ENCODE results near the gene PRKAR1B. TPM values are rescaled to one million over a fixed set of nuclear protein-coding genes. Genes with fewer than 3 reads are reported as not detected.
"Not testable (repeated sequence)": the region's sequence is repeated elsewhere in the genome, so short reads cannot be mapped to it uniquely, and the experiment has no call there.

The PRKAR1B gene
- total RNA-seq, 1 donor from 2014 or later = 16.5 TPM

DNA sequence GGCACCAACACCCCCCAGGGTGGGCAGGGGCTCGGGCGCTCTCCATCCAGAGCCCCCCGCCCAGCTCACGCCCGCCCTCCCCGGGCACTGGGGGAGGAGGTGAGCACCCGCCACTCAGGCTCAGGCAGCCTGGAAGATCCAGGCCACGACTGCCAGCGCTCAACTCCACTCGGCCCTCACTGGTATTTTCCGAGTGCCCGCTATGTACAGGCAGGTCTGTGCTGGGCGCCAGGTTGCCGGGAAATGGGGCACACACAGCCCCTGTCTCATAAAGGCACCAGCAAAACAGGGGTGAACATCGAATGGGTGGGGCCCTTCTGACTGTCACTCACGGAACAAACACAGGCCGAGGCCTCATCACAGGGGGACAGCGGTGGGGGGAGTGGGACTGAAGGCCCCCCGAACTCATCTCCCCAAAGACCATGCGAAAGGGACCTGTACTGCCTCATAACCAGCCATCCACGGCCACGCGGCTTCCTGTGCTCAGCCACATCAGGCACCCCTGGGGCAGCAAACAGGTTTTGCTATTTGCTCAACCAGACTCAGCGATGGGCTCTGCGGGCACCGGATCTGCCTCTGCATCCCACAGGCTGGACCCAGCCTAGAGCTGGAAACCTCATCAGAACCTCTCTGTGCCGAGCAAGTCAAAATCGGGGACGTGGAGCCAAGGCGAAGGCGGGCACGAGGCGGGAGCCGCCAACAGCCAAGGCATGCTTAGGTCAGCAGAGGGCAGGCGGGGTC is 99.2 kb downstream of the PRKAR1B start:
- ATAC-seq (ENCODE audit: poor library complexity) (no peak), DNase-seq (no peak)
- intact Hi-C loops (cut with DNase I) = no loop called here

DNA sequence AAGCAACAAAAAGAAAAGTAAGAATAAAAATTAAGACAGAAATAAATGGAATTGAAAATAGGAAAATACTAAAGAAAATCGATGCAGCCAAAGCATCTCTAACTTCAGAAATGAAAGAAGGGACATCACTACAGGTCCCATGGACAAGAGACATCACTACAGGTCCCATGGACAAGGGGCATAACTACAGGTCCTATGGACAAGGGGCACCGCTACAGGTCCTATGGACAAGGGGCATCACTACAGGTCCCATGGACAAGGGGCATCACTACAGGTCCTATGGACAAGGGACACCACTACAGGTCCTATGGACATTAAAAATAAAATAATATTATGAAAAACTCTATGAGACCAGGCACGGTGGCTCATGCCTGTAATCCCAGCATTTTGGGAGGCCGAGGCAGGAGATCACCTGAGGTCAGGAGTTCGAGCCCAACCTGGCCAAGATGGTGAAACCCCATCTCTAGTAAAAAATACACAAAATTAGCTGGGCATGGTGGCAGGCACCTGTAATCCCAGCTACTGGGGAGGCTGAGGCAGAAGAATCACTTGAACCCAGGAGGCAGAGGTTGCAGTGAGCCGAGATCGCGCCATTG is 101.6 kb downstream of the PRKAR1B start:
- DNase-seq (no peak), ATAC-seq (ENCODE audit: poor library complexity) (no peak)
- intact Hi-C loops (cut with DNase I) = no loop called here

DNA sequence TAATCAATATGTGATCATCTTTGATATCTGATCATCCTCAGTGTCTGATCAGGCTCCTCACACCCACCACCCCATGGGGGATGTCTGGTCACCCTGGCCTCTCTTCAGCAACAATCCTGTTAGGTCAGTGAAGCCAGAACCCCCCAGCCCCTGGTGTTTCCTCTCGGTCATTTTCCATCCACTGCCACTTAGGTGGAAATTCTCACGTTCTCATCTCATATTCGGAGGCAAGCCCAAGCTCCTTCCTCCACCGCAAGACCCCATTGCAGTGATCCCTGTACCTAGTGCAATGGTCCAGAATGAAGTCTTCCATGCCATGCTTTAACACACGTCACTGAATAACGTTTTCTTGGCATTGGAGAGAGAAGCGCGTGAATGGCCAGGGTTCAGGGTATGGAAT is 103.6 kb downstream of the PRKAR1B start:
- ATAC-seq (ENCODE audit: poor library complexity) (no peak), DNase-seq (no peak)
- intact Hi-C loops (cut with DNase I) = no loop called here

DNA sequence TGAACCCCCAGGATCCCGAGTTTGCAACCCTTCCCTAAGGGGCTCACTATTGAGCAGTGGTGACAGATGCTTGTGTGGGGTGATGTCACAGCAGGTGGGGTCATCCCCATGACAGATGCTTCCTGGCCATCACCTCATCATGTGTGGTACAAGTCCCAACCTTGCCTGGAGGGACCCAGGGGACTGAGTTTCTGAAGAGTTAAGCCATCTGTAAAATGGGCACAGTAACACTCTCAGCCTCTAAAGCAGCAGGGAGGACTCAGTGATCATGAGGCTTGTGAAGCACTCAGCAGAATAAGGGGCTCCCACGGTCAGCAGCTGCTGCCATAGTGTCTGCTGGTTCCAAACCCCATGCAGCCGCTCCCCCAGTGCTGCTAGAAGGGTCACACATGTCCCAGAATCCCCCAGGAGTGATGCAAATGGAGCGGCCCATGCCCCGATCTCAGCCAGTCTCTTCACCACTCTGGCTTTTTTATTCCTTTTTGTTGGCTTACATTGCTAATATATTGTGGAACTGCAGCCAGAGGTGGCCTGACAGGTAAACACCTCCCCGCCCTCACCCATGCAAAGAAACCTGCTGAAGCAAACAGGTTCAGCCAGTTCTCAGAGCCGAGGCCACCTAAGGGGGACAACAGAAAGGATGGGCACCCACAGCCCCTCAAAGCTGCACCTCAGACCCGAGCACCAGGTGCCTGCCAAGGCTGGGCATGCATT is 105.4 kb downstream of the PRKAR1B start:
- DNase-seq (no peak), ATAC-seq (ENCODE audit: poor library complexity) (no peak)
- intact Hi-C loops (cut with DNase I) = no loop called here

DNA sequence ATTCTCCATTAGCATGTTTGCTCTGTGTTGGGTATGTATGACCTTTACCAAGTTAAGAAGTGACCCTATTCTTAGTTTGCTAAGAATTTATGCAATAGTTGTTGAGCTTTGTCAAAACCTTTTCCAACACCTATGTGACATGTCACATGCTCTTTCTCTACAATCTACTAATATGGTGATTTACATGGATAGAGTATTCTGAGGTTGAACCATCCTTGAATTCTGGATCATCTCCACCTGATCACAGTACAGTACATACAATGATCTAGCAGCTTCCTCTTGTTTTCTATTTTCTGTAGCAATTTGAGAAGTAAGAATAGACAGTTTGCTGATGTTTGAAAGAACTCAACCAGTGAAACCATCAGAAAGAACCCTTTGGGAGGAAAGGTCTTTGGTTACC is 106.2 kb downstream of the PRKAR1B start:
- ATAC-seq (ENCODE audit: poor library complexity) (no peak), DNase-seq (no peak)
- intact Hi-C loops (cut with DNase I) = no loop called here

DNA sequence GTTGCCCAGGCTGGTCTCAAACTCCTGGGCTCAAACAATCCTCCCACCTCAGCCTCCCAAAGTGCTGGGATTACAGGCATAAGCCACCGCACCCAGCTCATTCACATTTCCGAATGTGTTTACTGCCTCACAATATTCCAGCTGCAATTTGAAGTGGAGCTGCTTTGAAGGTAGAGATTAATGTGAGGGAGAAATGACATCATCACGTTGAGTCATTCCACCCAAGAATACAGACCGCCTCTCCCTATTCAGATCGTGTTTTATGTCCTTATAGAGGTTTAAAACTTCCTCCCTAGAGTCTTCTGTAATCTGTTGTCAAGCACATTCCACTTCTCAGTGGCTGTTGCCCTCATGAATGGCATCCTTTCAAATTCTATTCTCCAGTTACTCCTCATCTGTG is 107.0 kb downstream of the PRKAR1B start:
- ATAC-seq (ENCODE audit: poor library complexity) = no peak
- no peak for DNase-seq
- intact Hi-C loops (cut with DNase I) = no loop called here

DNA sequence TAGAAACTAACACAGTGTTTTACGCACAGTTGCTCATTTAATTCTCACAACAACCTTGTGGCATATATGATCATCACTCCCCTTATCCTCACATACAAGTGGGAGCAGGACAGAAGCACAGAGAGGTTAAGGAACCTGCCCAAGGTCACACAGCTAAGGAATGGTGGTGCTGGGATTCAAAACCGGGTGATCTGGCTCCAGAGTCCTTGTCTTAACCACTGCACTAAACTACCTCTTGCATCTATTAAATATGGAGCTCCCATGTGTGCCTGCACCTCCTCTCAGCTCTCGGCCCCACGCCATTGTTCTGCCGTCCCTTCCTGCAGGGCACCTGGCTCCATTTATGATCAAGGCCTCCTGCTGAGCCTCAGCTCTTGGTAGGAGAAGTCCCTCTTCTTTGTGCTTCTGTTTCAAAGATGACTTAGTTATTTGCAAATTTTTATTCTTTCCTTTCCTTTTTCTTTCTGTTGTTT is 107.7 kb downstream of the PRKAR1B start:
- ATAC-seq (ENCODE audit: poor library complexity) (no peak), DNase-seq (peak; percentile 31)
- intact Hi-C loops (cut with DNase I) = no loop called here

DNA sequence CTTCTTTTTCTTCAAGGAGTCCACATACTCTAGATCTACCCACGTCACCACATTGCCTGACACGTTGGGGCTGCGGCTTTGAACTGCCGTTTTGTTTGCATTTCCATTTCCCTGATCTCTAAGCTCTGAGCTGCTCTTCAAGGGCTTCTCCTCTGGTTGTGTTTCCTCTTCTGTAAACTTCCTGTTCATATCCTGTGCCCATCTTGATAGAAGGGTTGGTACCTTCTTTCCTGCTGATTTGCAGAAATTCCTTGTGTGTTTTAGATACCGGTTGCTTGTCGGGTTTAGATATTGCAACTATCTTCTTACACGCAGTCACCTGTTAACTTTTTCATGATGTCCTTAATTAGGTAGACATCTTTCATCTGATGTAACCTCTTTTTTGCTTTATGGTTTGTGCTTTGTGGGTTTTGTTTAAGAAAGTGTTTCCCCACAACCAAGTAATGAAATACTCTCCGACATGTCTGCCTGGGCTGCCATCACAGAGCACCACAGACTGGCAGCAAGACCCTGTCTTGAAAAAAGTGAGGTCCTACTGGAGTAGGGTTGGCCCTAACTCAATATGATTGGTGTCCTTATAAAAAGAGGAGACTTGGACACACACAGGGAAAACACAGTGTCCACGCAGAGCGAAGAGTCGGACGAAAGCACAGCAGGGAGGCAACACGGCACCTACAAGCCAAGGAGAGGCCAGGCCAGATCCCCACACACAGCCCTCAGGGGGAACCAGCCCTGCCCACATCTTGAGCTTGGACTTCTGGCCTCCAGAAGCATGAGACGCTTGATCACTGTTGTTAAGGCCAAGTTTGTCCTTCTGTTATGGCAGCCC is 108.3 kb downstream of the PRKAR1B start:
- DNase-seq = no peak
- intact Hi-C loops (cut with DNase I) = no loop called here
- ATAC-seq (ENCODE audit: poor library complexity) = peak; percentile 27

DNA sequence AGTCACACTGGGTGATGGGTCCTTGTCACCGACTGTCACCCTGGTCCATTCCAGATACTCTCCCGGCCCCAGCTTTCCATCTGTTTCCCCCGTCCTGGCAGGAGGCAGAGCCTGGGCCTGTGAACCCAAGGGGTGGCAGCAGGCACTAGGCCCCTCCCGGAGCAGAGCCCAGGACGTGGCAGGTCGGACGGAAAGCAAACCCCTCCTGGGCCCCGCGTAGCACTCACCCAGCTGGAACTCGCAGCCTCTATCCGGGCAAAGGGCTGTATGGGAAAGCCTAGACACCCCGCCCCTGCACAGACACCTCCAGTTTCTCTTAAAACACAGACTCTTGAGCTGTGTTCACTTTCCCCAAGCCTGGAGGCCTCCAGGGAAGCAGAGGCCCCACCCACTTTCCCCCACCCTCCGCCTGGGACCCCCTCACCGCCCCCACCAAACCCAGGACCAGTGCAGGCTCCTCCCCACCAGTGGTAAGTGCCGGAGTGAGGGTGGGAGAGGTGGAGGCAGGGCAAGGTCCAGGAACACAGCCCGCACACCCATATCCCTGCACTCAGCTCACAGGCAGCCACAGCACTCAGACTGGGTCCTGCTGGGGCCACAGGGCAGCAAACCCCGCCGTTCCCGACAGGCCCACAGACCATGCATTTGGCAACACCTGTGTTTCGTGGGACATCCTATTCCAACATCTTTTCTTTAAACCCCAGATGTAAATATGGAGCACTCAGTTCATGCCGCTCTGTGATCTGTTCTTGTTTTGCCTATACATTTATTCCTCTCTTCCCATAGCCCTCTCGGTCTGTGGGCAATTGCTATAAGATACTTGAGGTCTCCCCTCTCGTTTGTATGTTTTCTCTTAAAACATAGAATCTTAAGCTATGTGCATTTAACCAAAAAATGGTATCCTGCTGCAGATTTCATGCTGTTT is 109.2 kb downstream of the PRKAR1B start:
- DNase-seq (no peak), ATAC-seq (ENCODE audit: poor library complexity) (no peak)
- intact Hi-C loops (cut with DNase I) = no loop called here

DNA sequence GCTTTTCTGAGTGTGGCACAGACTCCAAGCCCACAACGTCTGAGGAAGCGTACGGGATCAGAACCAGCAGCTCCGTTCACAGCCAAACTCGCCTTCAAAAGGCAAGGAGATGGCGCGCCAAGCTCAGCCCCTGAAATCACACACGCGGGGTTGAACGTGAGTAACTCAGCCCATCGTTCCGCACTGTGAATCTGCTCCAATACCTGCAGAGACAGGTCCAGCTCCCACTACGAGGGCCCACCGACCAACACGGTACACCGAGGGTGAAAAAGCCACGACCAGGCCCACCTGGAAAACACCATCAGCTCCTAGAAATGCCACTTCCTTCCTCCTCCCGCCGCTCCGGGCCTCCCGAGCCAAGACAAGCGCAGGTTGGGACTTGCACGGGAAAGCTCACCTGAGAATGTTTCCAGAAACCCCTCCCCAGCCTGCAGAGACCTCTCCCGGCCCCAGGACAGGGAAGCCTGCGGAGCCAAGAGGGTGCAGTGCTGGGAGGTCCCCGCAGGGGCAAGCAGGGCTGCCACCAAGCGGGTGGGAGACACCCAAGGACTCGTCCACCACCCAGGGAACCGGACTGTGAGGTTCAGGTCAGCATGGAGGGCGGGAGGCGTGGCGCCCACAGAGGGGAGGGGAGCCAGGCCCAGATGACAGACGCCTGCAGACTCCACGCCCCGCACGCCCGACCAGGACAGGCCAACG is 113.5 kb downstream of the PRKAR1B start:
- intact Hi-C loops (cut with DNase I) = no loop called here
- no peak for DNase-seq
- no peak for ATAC-seq (ENCODE audit: poor library complexity)

DNA sequence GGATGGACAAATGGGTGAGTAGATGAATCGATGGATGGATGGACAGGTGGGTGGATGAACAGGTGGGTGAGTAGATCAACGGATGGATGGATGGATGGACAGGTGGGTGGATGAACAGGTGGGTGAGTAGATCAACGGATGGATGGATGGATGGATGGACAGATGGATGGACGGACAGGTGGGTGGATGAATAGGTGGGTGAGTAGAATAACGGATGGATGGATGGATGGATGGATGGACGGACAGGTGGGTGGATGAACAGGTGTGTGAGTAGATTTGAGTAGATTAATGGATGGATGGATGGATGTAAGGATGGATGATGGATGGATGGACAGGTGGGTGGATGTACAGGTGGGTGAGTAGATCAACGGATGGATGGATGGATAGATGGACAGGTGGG is 115.2 kb downstream of the PRKAR1B start:
- DNase-seq; intact Hi-C loops (cut with DNase I); ATAC-seq (ENCODE audit: poor library complexity): not testable (repeated sequence)

DNA sequence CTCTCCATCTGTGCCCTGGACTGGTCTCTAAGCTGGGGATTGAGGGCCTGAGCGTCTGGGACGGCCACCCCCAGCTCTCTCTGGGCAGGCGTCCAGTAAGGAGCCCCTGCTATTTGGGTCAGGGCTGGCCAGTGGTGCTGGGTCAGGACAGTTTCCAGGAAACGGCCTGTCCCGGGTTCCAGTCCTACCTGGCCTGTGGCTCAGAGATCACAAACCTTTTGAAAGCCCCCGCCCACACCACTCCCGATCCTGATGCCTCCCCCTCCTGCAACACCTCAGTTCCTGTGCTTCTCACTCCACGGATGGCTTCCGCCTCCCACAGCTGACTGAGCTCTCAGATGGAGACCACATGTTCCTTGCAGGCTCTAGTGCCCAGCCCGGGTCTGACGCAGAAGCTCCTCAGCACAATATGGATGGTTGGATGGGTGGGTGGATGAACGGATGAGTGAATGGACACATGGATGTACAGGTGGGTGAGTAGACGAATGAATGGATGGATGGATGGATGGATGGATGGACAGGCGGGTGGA is 115.7 kb downstream of the PRKAR1B start:
- ATAC-seq (ENCODE audit: poor library complexity) = no peak
- intact Hi-C loops (cut with DNase I) = no loop called here
- DNase-seq = peak; percentile 37

DNA sequence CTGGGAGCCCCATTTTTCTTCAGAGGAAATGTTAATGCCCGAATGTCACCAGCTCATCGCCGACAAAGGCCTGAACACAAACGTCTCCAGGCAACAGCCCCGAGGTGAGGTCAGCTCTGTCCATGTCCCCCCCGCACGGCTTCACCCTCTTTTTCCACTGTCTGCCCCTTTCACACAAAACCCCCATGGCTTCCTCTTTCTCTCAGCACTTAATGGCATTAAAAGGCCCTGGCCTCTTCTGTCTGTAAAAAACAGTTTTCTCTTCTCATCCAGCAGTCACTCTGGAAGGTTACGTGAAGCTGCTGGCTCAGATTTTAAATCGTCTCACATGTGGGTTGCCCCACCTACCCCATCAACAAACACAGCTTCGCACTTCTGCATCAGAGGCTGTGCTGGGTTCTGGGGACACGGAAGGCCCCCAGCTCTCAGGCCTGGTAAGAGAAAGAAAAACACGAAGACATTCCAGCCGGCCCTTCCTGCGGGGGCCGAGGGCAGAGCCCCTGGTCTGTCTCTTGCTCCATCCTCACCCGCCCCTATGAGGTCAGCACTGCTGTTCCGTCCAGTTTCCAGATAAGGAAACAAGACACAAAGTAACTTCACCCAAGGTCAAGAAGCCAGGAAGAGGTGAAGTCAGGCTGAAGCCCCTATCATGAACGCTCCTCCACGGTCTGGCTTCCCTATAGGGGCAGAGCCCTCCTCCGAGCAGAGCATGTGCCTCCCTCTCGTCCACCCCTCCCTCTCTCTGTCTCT is 116.4 kb downstream of the PRKAR1B start:
- peak; percentile 71 for ATAC-seq (ENCODE audit: poor library complexity)
- peak; percentile 60 for DNase-seq
- intact Hi-C loops (cut with DNase I) = no loop called here

DNA sequence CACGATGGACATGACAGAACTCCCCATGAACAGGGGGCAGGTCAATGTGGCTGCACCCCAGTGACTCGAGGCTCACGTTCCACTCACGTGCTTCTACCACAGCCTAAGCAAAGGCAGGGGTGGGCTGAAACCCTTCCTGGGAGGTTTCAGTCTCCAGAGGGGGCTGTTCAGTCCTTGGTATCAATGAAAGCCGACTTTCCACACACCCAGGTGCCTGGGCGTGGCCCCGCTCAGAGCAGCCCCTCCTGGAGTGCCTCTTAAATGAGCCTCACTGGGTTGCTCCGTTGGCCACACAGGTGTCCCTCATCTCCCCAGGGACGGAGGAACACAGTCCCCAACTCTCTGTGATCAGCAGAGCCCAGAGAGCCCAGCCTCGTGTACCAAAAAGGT is 116.9 kb downstream of the PRKAR1B start:
- DNase-seq = peak; percentile 37
- intact Hi-C loops (cut with DNase I) = no loop called here
- no peak for ATAC-seq (ENCODE audit: poor library complexity)

DNA sequence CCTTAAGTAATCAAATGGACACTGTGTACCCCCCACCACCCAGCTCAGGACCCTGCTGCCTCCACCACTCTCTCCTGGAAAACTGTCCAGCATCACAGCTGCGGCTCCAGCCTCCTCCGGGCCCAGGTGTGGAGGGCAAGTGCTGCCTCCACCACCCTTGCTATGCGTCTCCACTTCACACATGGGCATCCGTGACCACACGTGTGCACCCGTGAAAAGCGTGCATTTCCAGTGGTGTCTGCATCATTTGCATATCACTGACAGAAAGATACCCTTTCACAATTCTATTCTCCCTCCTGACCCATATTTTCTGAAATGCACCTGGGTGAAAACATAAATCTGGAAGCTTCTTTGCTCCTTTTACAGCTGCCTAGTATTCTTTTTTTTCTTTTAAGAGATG is 117.7 kb downstream of the PRKAR1B start:
- intact Hi-C loops (cut with DNase I) = no loop called here
- ATAC-seq (ENCODE audit: poor library complexity) (no peak), DNase-seq (no peak)

DNA sequence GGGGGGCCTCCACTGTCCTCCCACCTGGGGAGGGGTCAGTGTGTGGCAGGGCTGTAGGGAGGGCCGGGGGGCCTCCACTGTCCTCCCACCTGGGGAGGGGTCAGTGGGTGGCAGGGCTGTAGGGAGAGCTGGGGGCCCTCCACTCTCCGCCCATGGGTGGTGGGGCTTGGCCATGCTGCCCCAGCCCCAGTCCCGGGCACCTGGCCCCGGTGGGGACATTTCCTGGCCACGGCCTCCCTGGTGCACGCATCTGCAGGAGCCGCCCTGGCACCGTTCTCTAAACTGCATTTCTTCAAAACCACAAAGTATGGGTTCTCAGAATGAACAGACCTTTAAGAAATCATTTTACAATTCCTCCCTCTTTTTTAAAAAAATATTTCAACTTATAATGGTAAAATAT is 118.1 kb downstream of the PRKAR1B start:
- intact Hi-C loops (cut with DNase I) = no loop called here
- no peak for DNase-seq
- ATAC-seq (ENCODE audit: poor library complexity) = no peak

DNA sequence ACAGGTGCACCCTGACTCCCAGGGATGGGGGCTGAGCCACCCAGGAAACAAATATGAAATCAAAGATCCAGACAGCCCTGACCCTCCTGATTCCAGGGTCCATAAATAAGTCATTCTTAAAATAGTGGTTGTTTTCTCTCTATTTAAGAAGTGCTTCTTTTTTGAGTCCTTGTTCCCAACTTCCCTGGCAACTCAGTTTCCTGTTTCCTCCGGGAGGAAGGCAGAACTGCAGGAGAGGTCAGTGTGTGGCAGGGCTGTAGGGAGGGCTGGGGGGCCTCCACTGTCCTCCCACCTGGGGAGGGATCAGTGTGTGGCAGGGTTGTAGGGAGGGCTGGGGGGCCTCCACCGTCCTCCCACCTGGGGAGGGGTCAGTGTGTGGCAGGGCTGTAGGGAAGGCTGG is 118.7 kb downstream of the PRKAR1B start:
- intact Hi-C loops (cut with DNase I) = no loop called here
- ATAC-seq (ENCODE audit: poor library complexity) (no peak), DNase-seq (no peak)
